GM18520 (cell line): ENCODE data around the gene SEPTIN12.
A peak's percentile ranks its signal among the peaks of the same experiment; 100 is the strongest.

Experiments
- ATAC-seq: cut with Tn5 transposase; IDR thresholded peaks from one replicate; pipeline ENCODE4 v1.9.1; 2021; ENCODE audit not compliant: unreplicated experiment

Gene SEPTIN12

DNA sequence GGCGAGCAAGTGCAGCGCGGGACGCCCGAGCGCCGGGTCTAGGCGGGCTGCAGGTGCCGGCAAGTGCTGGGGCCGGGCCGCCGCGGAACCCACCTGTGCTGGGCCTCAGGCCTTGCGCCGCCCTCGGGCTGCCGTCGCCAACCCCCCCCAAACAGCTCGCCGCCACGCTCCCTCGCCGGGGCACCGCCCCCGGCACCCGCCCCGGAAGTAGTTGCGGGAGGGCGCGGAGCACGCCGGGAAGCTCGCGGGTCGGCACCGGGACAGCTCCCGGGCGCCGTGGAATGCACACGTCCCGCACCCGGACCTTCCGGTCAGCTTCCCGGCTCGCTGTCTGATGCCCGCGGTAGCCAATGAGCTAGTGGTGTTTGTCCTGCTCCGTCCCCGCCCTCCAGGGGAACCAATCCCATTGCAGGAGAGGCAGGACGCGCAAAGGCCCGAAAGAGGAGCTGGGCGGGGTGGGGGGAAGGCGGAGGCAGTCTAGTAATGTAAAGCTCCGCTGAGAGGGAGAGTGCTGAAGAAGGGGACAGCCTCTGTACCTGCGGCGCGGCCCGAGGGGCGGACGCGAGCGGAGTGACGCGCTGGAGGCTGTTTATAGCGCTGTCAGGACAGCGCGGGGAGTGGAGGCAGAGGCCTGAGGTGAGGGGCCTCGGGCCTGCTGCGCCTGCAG, 53.9 kb downstream of the SEPTIN12 start, which contains the start of the genes ANKS3 and DNAAF8:
ANKS3 (minus strand) TSS at position 209 of the 667 bp plus-strand sequence. CDS start 4,122 bp downstream, outside the sequence.
DNAAF8 (plus strand) TSS at position 475 of the 667 bp plus-strand sequence. CDS start 1,978 bp downstream, outside the sequence.
- ATAC-seq, result peak; percentile 85

DNA sequence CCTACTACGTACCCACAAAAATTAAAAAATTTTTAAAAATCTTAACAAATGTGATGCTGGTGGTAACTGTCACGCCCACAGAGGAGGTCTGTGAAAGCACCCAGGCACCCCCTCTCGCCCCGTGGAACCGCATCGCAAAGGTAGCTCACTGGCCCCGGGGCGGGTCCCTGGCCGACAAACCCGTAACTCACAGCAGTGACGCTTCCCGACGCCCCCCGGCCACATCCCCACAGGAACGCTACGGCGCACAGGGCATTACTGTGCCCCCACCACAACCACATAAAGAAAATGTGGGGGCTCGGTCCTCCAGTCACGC, 54.4 kb downstream of the SEPTIN12 start:
- no peak for ATAC-seq

DNA sequence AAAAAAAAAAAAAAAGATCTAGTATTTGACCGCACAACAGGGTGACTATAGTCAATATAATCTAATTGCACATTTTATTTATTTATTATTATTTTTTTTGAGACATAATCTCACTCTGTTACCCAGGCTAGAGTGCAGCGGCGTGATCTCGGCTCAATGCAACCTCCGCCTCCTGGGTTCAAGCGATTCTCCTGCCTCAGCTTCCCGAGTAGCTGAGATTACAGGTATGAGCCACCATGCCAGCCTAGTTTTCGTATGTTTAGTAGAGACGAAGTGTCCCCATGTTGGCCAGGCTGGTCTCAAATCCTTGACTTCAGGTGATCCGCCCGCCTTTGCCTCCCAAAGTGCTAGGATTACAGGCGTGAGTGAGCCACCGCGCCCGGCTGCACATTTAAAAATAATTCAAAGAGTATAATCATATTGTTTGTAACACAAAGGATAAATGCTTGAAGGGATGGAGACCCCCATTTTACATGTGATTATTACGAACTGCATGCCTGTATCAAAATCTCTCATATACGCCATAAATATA, 54.9 kb downstream of the SEPTIN12 start:
- no peak for ATAC-seq

DNA sequence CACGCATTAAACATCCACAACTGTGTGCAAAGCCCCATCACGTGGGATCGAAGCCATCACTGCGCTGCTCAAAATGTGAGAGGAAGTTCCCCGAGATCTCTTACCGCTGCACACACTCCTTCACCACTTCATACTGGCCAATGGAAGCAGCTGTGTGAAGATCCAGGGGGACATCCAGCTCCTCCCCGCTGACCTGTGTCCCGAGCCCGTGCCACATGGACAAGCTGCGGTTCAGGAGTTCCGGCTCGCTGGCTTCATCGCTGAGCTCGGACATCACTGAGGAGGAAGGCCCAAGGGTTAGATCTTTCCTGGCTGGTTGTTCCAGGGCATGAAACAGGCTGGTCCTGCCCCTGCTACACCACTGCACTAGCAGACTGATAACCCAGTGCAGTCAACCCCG, 58.3 kb downstream of the SEPTIN12 start:
- no peak for ATAC-seq

DNA sequence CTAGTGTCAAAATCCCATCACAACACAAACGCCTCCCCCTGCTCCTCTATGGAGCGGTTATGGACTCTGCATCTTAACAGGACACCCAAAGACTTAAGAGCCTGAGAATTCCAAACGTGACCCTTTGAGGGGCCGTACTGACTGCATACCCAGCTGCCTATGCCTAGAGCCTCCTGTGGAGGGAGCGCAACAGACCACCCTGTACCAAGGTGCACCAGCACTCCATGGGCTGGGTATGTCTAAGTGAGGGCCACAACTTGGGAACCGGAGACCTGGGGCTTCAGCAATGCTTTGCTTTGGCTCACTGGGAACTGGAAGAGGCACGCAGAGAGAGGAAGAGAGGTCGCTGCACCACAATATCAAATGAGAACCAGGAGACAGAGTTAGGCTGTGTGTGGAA, 59.5 kb downstream of the SEPTIN12 start:
- no peak for ATAC-seq
